Vagina (tissue), 2 donors: ENCODE measurements around the gene SHANK3. TPM values are rescaled to one million over a fixed set of nuclear protein-coding genes. Genes with fewer than 3 reads are reported as not detected.

Source experiments
- DNase-seq, 2 donors: peaks; one replicate each; pipeline ENCODE4 v3.0.0-alpha.2; 2017; ENCODE audit errors: extremely low spot score in 2 of 2
- H3K27ac ChIP-seq: fragments of 200-600 bp; sonication (generic); one replicate; pipeline ENCODE4 v1.5.1; 2019
- H3K27me3 ChIP-seq: fragments of 200-600 bp; sonication (generic); one replicate; pipeline ENCODE4 v1.5.1; 2019
- H3K36me3 ChIP-seq, 2 donors: fragments of 200-600 bp; sonication (generic); one replicate each; pipeline ENCODE4 v1.5.1; 2017 to 2019
- H3K4me1 ChIP-seq: fragments of 200-600 bp; sonication (generic); one replicate; pipeline ENCODE4 v1.5.1; 2019
- H3K4me3 ChIP-seq, 2 donors: fragments of 200-600 bp; sonication (generic); 1 replicate in 1 of 2; 2 replicates in 1 of 2; pipeline ENCODE4 v1.5.1; 2016 to 2019
- H3K9me3 ChIP-seq: fragments of 200-600 bp; sonication (generic); one replicate; pipeline ENCODE4 v1.5.1; 2019
- CTCF ChIP-seq, 3 experiments: fragments of 450-650 bp in 2 of 3; fragments of 200-600 bp in 1 of 3; sonication (generic) in 1 of 3; IDR thresholded peaks; one replicate each; pipeline ENCODE4 v1.5.1; 2017 to 2019; ENCODE audit warnings: antibody characterized with exemption in 3 of 3, mild to moderate bottlenecking in 2 of 3, moderate library complexity in 2 of 3
- POLR2A ChIP-seq, 2 donors: fragments of 450-650 bp; IDR thresholded peaks; one replicate each; pipeline ENCODE4 v1.6.1; 2017; ENCODE audit warnings: antibody characterized with exemption in 2 of 2, mild to moderate bottlenecking in 2 of 2, moderate library complexity in 2 of 2
- POLR2AphosphoS5 ChIP-seq, 2 donors: sonication (generic); formaldehyde crosslinking; IDR thresholded peaks; one replicate each; pipeline ENCODE4 v1.9.0; 2017; ENCODE audit warnings: antibody characterized with exemption in 2 of 2, mild to moderate bottlenecking in 2 of 2, low read depth in 1 of 2; ENCODE audit not compliant: insufficient read depth in 1 of 2
- intact Hi-C: fragments of 100-400 bp; cut with DNase I; formaldehyde crosslinking; loops from one replicate; pipeline ENCODE4 v1.15.1; 2023
- total RNA-seq: library from RNA; depleted of rRNA; stranded (reverse); fragments of >200 nt; gene quantifications from one replicate; pipeline ENCODE4 v1.2.3, GENCODE V29; 2016

The SHANK3 gene
- total RNA-seq, 1 donor from 2014 or later: 20.4 TPM

GRCh38 chr22:50712341-50713007 lies 39.9 kb downstream of the SHANK3 start:
- no peak for TF ChIP-seq POLR2A (IDR thresholded peaks at IDR 0.05)
- no peak for TF ChIP-seq CTCF (IDR thresholded peaks at IDR 0.05)
- no peak for TF ChIP-seq POLR2AphosphoS5 (IDR thresholded peaks at IDR 0.05; ENCODE audit: insufficient read depth in 1 of 2, low read depth in 1 of 2)
- Histone ChIP-seq H3K4me1 (no peaks in the 10 kb centered on the region), H3K36me3 (no peaks in the 10 kb centered on the region), H3K27me3 (no peaks in the 10 kb centered on the region), H3K27ac (no peak overlapping the region), H3K4me3 (no peak overlapping the region), H3K9me3 (no peaks in the 10 kb centered on the region)
- no peak for DNase-seq
- intact Hi-C loops: no loop called here

GRCh38 chr22:50713008-50713385 lies 40.4 kb downstream of the SHANK3 start:
- no peak for DNase-seq
- Histone ChIP-seq H3K27me3 (no peaks in the 10 kb centered on the region), H3K36me3 (no peaks in the 10 kb centered on the region), H3K9me3 (no peaks in the 10 kb centered on the region), H3K4me1 (no peaks in the 10 kb centered on the region), H3K4me3 (no peak overlapping the region), H3K27ac (no peak overlapping the region)
- intact Hi-C loops: no loop called here
- TF ChIP-seq POLR2A (IDR thresholded peaks at IDR 0.05): no peak
- TF ChIP-seq CTCF (IDR thresholded peaks at IDR 0.05): no peak
- no peak for TF ChIP-seq POLR2AphosphoS5 (IDR thresholded peaks at IDR 0.05; ENCODE audit: insufficient read depth in 1 of 2, low read depth in 1 of 2)

GRCh38 chr22:50713571-50714056 lies 41.0 kb downstream of the SHANK3 start:
- Histone ChIP-seq H3K4me3 (no peak overlapping the region), H3K9me3 (no peaks in the 10 kb centered on the region), H3K27ac (no peak overlapping the region), H3K4me1 (no peaks in the 10 kb centered on the region), H3K36me3 (no peaks in the 10 kb centered on the region), H3K27me3 (no peaks in the 10 kb centered on the region)
- intact Hi-C loops: no loop called here
- no peak for TF ChIP-seq POLR2AphosphoS5 (IDR thresholded peaks at IDR 0.05; ENCODE audit: insufficient read depth in 1 of 2, low read depth in 1 of 2)
- TF ChIP-seq POLR2A (IDR thresholded peaks at IDR 0.05): no peak
- TF ChIP-seq CTCF (IDR thresholded peaks at IDR 0.05): no peak
- DNase-seq: no peak

- TF ChIP-seq POLR2A (IDR thresholded peaks at IDR 0.05) (no peak), POLR2AphosphoS5 (IDR thresholded peaks at IDR 0.05; ENCODE audit: insufficient read depth in 1 of 2, low read depth in 1 of 2) (no peak), CTCF (IDR thresholded peaks at IDR 0.05) (no peak)
- Histone ChIP-seq H3K4me3 (no peak overlapping the region), H3K36me3 (no peaks in the 10 kb centered on the region), H3K4me1 (no peaks in the 10 kb centered on the region), H3K9me3 (no peaks in the 10 kb centered on the region), H3K27me3 (no peaks in the 10 kb centered on the region), H3K27ac (no peak overlapping the region)
- intact Hi-C loops: no loop called here
- DNase-seq: no peak
Measured at GRCh38 chr22:50714150-50714549, 41.5 kb downstream of the SHANK3 start.

GRCh38 chr22:50714631-50715179 lies 42.1 kb downstream of the SHANK3 start:
- H3K27me3 ChIP-seq: no peaks in the 10 kb centered on the region
- H3K27ac ChIP-seq: no peak overlapping the region
- no peaks in the 10 kb centered on the region for H3K9me3 ChIP-seq
- no peak for TF ChIP-seq POLR2AphosphoS5 (IDR thresholded peaks at IDR 0.05; ENCODE audit: insufficient read depth in 1 of 2, low read depth in 1 of 2)
- no peak for TF ChIP-seq CTCF (IDR thresholded peaks at IDR 0.05)
- TF ChIP-seq POLR2A (IDR thresholded peaks at IDR 0.05): no peak
- H3K4me3 ChIP-seq: no peak overlapping the region
- intact Hi-C loops: no loop called here
- no peak for DNase-seq
- no peaks in the 10 kb centered on the region for H3K36me3 ChIP-seq
- H3K4me1 ChIP-seq: no peaks in the 10 kb centered on the region
